HepG2 (cell line): ENCODE measurements around the gene MYADML2. TPM values are rescaled to one million over a fixed set of nuclear protein-coding genes. Genes with fewer than 3 reads are reported as not detected.

Experiments
- BHLHE40 ChIP-seq: IDR thresholded peaks from 2 replicates; pipeline ENCODE4 v1.6.1; 2011; ENCODE audit warnings: low read length, improper control_type of control experiment
- GLI4 ChIP-seq: sonication (generic); formaldehyde crosslinking; IDR thresholded peaks from 2 replicates; pipeline ENCODE4 v1.5.1; 2020; ENCODE audit warnings: missing genetic modification reagents, mild to moderate bottlenecking, moderate library complexity, borderline replicate concordance
- HCFC1 ChIP-seq: fragments of 150-350 bp; IDR thresholded peaks from 2 replicates; pipeline ENCODE4 v1.6.1; 2014; ENCODE audit warnings: low read depth, low read length
- HOXA3 ChIP-seq: sonication (generic); formaldehyde crosslinking; IDR thresholded peaks from 2 replicates; pipeline ENCODE4 v1.5.0; 2020; ENCODE audit warnings: missing genetic modification reagents
- KDM4B ChIP-seq: sonication (generic); formaldehyde crosslinking; IDR thresholded peaks from 2 replicates; pipeline ENCODE4 v1.4.0; 2020; ENCODE audit warnings: missing genetic modification reagents
- KDM5B ChIP-seq: sonication (generic); formaldehyde crosslinking; IDR thresholded peaks from 2 replicates; pipeline ENCODE4 v1.4.0; 2020; ENCODE audit warnings: missing genetic modification reagents, mild to moderate bottlenecking, borderline replicate concordance
- MXD4 ChIP-seq: IDR thresholded peaks from 2 replicates; pipeline ENCODE4 v1.6.1; 2016; ENCODE audit warnings: mild to moderate bottlenecking, missing biosample characterization, missing genetic modification reagents
- SNRNP70 ChIP-seq: fragments of 200-400 bp; formaldehyde crosslinking; IDR thresholded peaks from 2 replicates; pipeline ENCODE4 v1.6.1; 2017; ENCODE audit warnings: mild to moderate bottlenecking, low read depth, low read length, moderate library complexity
- ZBTB7B ChIP-seq: sonication (generic); formaldehyde crosslinking; IDR thresholded peaks from 2 replicates; pipeline ENCODE4 v1.4.0; 2020; ENCODE audit warnings: missing genetic modification reagents
- ZC3H4 ChIP-seq: sonication (generic); formaldehyde crosslinking; IDR thresholded peaks from 2 replicates; pipeline ENCODE4 v1.4.0; 2020; ENCODE audit warnings: missing genetic modification reagents, borderline replicate concordance
- ZFY ChIP-seq: sonication (generic); formaldehyde crosslinking; IDR thresholded peaks from 2 replicates; pipeline ENCODE4 v1.4.0; 2020; ENCODE audit warnings: missing genetic modification reagents
- ZNF350 ChIP-seq: sonication (generic); formaldehyde crosslinking; IDR thresholded peaks from 2 replicates; pipeline ENCODE4 v1.4.0; 2020; ENCODE audit warnings: mild to moderate bottlenecking, low read depth, missing genetic modification reagents, borderline replicate concordance
- ZNF441 ChIP-seq: sonication (generic); formaldehyde crosslinking; IDR thresholded peaks from 2 replicates; pipeline ENCODE4 v1.7.0; 2021; ENCODE audit warnings: missing genetic modification reagents, borderline replicate concordance
- ZNF674 ChIP-seq: sonication (generic); formaldehyde crosslinking; IDR thresholded peaks from 2 replicates; pipeline ENCODE4 v1.5.0; 2020; ENCODE audit warnings: low read depth, mild to moderate bottlenecking, missing genetic modification reagents
- ZNF709 ChIP-seq: sonication (generic); formaldehyde crosslinking; IDR thresholded peaks from 2 replicates; pipeline ENCODE4 v1.5.0; 2020; ENCODE audit warnings: mild to moderate bottlenecking, missing genetic modification reagents
- ZNF761 ChIP-seq: sonication (generic); formaldehyde crosslinking; conservative IDR thresholded peaks from 2 replicates; pipeline ENCODE4 v1.4.0; 2020; ENCODE audit warnings: mild to moderate bottlenecking, missing genetic modification reagents
- polyA plus RNA-seq, 8 experiments: library from polyadenylated mRNA; depleted of rRNA in 3 of 8; stranded (reverse) in 7 of 8; unstranded in 1 of 8; fragments of >200 nt; fragmentation: Illumina TruSeq in 4 of 8; extraction: Trizol in 4 of 8; gene quantifications; 2 replicates each; pipeline versions ENCODE4 v1.2.1 to v1.2.3, GENCODE V29; 2011 to 2016; ENCODE audit warnings: low read depth in 4 of 8, missing spikeins in 1 of 8, mixed read lengths in 1 of 8; ENCODE audit not compliant: insufficient read depth in 1 of 8
- total RNA-seq, 5 experiments: library from RNA; depleted of rRNA; stranded (reverse); fragments of >200 nt; fragmentation: Illumina TruSeq; extraction: Trizol; gene quantifications; 2 replicates each; pipeline ENCODE4 v1.2.3, GENCODE V29; 2016; ENCODE audit warnings: low read depth in 1 of 5
- TF ChIP-seq, protein P1 (sequence below): sonication (generic); formaldehyde crosslinking; IDR thresholded peaks from 2 replicates; pipeline ENCODE4 v1.8.1; 2023; ENCODE audit warnings: mild to moderate bottlenecking, missing genetic modification reagents, borderline replicate concordance
- TF ChIP-seq, protein P2 (sequence below): IDR thresholded peaks from 2 replicates; pipeline ENCODE4 v1.6.1; 2016; ENCODE audit warnings: missing compliant biosample characterization, missing genetic modification reagents, borderline replicate concordance
- TF ChIP-seq, protein P3 (sequence below): sonication (generic); formaldehyde crosslinking; conservative IDR thresholded peaks from 2 replicates; pipeline ENCODE4 v1.4.0; 2020; ENCODE audit warnings: mild to moderate bottlenecking, missing genetic modification reagents, moderate library complexity
- TF ChIP-seq, protein P4 (sequence below): sonication (generic); formaldehyde crosslinking; IDR thresholded peaks from 2 replicates; pipeline ENCODE4 v1.9.0; 2021; ENCODE audit warnings: missing genetic modification reagents, mild to moderate bottlenecking, borderline replicate concordance
- TF ChIP-seq, protein P5 (sequence below): sonication (generic); formaldehyde crosslinking; IDR thresholded peaks from 2 replicates; pipeline ENCODE4 v1.8.0; 2022; ENCODE audit warnings: missing genetic modification reagents, mild to moderate bottlenecking, inconsistent platforms, borderline replicate concordance

The MYADML2 gene
- total and polyA plus RNA-seq, 2 of the 13 experiments (the other 11 are each of a cell fraction or from before 2014, with no cell fraction given) = not detected

DNA sequence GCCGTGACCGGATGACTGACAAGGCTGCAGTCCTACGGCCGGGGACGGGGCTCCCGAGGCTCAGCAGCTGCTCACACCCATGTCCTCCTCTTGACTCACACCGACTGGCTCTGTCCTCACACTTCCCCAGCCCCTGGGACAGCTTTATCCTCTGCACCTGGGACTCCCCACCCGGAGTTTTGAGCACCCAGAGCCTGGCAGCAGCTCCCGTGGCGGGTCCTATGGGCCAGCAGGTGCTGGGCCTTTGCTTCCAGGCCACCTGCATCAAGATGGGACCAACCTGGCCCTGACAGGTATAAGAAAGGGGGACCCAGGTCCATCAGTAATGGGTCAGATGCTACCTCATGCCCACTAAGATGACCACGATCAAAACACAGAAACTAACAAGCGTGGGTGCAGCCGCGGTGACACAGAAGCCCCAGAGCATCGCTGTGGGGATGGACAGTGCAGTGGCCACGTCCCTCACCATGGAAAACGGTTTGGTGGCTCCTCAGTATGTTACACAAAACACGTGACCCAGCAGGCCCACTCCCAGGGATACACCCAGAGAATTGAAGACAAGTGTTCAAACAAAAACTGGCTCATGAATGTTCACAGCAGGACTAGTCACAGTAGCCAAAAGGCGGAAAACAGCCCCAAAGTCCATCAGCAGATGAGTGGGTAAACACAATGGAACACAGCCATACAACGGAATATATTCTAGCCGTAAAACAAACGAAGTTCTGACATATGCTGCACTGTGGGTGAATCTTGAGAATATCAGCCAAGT lies 17.2 kb upstream of the MYADML2 start (continued):
- TF ChIP-seq, protein P1, sequence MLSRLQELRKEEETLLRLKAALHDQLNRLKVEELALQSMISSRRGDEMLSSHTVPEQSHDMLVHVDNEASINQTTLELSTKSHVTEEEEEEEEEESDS (CRISPR knock-in tag) = no peak
- TF ChIP-seq KDM5B (CRISPR knock-in tag) (0 out of 2 replicates have a peak, but pooled peaks have one; percentile 48), ZNF674 (CRISPR knock-in tag) (no peak), MXD4 (CRISPR knock-in tag) (0 out of 2 replicates have a peak, but pooled peaks have one; percentile 21), BHLHE40 (peak; percentile 38; the same call in 1 of the 2 replicates), ZNF761 (peak; percentile 60; the same call in 1 of the 2 replicates), KDM4B (0 out of 2 replicates have a peak, but pooled peaks have one; percentile 34), ZBTB7B (CRISPR knock-in tag) (peak; percentile 17; the same call in 1 of the 2 replicates), HCFC1 (no peak), SNRNP70 (no peak), ZNF441 (CRISPR knock-in tag) (no peak), ZNF350 (CRISPR knock-in tag) (no peak; the same call in 1 of the 2 replicates), ZNF709 (CRISPR knock-in tag) (no peak), HOXA3 (CRISPR knock-in tag) (peak; percentile 63; the same call in 1 of the 2 replicates), ZFY (CRISPR knock-in tag) (peak; percentile 60), GLI4 (CRISPR knock-in tag) (no peak), ZC3H4 (CRISPR knock-in tag) (0 out of 2 replicates have a peak, but pooled peaks have one; percentile 73)
- TF ChIP-seq, protein P2, sequence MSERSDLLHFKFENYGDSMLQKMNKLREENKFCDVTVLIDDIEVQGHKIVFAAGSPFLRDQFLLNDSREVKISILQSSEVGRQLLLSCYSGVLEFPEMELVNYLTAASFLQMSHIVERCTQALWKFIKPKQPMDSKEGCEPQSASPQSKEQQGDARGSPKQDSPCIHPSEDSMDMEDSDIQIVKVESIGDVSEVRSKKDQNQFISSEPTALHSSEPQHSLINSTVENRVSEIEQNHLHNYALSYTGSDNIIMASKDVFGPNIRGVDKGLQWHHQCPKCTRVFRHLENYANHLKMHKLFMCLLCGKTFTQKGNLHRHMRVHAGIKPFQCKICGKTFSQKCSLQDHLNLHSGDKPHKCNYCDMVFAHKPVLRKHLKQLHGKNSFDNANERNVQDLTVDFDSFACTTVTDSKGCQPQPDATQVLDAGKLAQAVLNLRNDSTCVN (CRISPR knock-in tag) = no peak
- TF ChIP-seq, protein P3, sequence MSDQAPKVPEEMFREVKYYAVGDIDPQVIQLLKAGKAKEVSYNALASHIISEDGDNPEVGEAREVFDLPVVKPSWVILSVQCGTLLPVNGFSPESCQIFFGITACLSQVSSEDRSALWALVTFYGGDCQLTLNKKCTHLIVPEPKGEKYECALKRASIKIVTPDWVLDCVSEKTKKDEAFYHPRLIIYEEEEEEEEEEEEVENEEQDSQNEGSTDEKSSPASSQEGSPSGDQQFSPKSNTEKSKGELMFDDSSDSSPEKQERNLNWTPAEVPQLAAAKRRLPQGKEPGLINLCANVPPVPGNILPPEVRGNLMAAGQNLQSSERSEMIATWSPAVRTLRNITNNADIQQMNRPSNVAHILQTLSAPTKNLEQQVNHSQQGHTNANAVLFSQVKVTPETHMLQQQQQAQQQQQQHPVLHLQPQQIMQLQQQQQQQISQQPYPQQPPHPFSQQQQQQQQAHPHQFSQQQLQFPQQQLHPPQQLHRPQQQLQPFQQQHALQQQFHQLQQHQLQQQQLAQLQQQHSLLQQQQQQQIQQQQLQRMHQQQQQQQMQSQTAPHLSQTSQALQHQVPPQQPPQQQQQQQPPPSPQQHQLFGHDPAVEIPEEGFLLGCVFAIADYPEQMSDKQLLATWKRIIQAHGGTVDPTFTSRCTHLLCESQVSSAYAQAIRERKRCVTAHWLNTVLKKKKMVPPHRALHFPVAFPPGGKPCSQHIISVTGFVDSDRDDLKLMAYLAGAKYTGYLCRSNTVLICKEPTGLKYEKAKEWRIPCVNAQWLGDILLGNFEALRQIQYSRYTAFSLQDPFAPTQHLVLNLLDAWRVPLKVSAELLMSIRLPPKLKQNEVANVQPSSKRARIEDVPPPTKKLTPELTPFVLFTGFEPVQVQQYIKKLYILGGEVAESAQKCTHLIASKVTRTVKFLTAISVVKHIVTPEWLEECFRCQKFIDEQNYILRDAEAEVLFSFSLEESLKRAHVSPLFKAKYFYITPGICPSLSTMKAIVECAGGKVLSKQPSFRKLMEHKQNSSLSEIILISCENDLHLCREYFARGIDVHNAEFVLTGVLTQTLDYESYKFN (CRISPR knock-in tag) = peak; percentile 62; the same call in 1 of the 2 replicates
- TF ChIP-seq, protein P4, sequence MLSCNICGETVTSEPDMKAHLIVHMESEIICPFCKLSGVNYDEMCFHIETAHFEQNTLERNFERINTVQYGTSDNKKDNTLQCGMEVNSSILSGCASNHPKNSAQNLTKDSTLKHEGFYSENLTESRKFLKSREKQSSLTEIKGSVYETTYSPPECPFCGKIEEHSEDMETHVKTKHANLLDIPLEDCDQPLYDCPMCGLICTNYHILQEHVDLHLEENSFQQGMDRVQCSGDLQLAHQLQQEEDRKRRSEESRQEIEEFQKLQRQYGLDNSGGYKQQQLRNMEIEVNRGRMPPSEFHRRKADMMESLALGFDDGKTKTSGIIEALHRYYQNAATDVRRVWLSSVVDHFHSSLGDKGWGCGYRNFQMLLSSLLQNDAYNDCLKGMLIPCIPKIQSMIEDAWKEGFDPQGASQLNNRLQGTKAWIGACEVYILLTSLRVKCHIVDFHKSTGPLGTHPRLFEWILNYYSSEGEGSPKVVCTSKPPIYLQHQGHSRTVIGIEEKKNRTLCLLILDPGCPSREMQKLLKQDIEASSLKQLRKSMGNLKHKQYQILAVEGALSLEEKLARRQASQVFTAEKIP (CRISPR knock-in tag) = no peak
- TF ChIP-seq, protein P5, sequence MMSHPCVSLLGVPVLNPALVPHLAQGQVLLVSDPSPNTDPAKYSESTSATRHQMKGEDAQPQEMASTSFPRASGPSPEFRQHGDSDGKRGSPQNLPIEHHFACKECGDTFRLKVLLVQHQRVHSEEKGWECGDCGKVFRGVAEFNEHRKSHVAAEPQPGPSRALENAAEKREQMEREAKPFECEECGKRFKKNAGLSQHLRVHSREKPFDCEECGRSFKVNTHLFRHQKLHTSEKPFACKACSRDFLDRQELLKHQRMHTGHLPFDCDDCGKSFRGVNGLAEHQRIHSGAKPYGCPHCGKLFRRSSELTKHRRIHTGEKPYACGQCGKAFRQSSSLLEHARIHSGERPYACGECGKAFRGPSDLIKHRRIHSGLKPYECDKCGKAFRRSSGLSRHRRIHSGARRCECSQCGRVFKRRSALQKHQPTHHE (CRISPR knock-in tag) = no peak
